ENCODE results near the gene ACSL1.

DNA sequence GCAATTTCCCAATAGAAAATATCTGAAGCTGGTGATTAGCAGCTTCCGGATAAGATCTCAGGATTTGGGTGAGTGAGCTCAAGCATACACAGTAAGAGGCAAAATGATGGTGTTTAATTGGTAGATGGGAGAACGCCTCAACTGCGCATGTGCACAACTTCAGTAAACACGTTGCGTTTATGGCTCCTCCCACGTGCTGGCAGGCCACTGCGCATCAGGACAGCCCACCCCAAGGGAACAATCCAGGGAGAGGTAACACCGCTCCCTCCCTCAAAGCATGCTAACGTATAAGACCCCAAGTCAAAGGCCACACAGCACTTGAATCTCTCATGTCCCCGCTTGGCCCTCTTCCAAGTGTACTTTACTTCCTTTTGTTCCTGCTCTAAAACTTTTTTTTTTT, 81.5 kb downstream of the ACSL1 start:
- TF ChIP-seq, protein P1, sequence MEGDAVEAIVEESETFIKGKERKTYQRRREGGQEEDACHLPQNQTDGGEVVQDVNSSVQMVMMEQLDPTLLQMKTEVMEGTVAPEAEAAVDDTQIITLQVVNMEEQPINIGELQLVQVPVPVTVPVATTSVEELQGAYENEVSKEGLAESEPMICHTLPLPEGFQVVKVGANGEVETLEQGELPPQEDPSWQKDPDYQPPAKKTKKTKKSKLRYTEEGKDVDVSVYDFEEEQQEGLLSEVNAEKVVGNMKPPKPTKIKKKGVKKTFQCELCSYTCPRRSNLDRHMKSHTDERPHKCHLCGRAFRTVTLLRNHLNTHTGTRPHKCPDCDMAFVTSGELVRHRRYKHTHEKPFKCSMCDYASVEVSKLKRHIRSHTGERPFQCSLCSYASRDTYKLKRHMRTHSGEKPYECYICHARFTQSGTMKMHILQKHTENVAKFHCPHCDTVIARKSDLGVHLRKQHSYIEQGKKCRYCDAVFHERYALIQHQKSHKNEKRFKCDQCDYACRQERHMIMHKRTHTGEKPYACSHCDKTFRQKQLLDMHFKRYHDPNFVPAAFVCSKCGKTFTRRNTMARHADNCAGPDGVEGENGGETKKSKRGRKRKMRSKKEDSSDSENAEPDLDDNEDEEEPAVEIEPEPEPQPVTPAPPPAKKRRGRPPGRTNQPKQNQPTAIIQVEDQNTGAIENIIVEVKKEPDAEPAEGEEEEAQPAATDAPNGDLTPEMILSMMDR (IDR thresholded peaks at IDR 0.05; ENCODE audit: low read depth, low read length), result no peak
- TF ChIP-seq EZH2phosphoT487 (IDR thresholded peaks at IDR 0.05; ENCODE audit: low read depth), result no peak

All from OCI-LY3 (cell line).